Measurements from ENCODE around the gene APOA4.

- TF ChIP-seq CTCF (IDR thresholded peaks at IDR 0.05) (no peak), EP300 (IDR thresholded peaks at IDR 0.05) (no peak)
Measured at GRCh38 chr11:116814502-116814901, 8.6 kb downstream of the APOA4 start.
